ENCODE measurements around the gene OR13C5. TPM values are rescaled to one million over a fixed set of nuclear protein-coding genes. Genes with fewer than 3 reads are reported as not detected.
"Not testable (repeated sequence)": the region's sequence is repeated elsewhere in the genome, so short reads cannot be mapped to it uniquely, and the experiment has no call there.

Gene OR13C5, protein sequence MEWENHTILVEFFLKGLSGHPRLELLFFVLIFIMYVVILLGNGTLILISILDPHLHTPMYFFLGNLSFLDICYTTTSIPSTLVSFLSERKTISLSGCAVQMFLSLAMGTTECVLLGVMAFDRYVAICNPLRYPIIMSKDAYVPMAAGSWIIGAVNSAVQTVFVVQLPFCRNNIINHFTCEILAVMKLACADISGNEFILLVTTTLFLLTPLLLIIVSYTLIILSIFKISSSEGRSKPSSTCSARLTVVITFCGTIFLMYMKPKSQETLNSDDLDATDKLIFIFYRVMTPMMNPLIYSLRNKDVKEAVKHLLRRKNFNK
- not detected for total RNA-seq
- long read RNA-seq = 0 reads

DNA sequence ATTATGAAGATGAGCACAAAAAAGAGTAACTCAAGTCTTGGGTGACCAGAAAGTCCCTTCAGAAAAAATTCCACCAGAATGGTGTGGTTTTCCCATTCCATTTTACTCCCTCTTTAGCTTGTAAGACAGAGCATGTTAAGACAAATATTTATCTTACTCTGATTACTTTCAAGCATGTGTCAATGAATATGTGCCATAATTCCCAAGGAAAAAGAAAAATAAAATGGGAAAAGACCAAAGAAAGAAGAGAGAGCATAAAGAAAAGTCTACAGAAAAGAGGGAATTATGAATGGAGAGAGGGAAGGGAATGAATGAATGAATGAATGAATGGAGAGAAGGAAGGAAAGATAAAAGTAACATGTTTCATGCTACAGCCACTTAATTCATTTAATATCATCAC lies at the start of gene OR13C5:
TSS of gene OR13C5 (minus strand) at position 101 of the 400 bp plus-strand sequence. CDS start at position 101, 0 bp downstream.
- DNase-seq; ATAC-seq; intact Hi-C loops (cut with micrococcal nuclease): not testable (repeated sequence)

DNA sequence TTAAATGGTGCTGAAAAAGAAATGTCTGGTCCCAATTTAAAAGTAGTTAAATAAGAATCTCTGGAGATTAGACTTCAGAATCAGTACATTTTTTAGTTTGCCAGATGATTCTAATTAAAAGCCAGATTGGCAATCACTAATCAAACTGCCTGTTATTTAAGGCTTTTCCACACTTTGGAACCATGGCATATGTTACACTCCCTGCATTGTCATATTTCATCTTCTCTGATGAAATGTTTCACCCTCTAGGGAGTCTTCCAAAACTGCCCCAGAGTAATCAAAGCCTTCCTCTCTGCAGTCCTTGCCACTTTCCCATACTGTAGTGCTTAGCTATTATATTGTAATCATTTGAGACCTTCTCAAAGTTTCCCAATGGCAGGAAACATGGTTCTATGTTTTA lies 36.2 kb upstream of the OR13C5 start:
- intact Hi-C loops (cut with micrococcal nuclease) = no loop called here
- ATAC-seq (no peak), DNase-seq (no peak)

DNA sequence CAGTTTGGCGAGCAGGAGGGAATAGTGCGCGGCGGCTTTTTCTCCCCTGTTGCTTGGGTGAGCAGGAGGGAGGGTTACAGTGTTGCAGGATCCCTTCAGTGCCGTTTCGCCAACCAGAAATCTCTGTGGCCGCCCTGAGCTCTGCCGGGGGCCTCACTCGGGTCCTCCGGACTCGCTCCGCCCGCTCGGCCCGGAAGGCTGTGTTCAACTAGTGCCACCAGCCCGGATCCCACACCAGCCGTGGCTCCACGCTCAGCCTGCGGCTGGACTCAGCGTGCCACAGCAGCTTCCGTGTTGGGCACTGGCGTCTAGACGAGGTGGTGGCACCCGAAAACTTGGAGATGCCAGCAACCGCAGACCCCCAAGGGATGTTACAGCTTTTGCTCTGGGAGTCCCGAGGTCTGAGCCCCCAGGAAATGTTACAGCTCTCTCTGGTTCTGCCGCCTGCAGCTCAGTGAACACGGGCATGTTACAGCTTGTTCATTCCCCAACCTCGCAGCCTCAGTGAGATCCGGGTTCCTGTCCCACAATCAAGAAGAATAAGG lies 34.8 kb upstream of the OR13C5 start:
- ATAC-seq = no peak
- intact Hi-C loops (cut with micrococcal nuclease) = no loop called here

DNA sequence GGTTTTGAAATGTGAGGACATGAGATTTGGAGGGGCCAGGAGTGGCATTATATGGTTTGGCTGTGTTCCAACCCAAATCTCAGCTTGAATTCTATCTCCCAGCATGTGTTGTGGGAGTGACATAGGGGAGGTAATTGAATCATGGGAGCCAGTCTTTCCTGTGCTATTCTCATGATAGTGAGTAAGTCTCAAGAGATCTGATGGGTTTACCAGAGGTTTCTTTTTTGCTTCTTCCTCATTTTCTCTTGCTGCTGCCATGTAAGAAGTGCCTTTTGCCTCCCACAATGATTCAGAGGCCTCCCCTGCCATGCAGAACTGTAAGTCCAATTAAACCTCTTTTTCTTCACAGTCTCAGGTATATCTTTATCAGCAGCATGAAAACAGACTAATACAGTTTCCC lies 26.8 kb upstream of the OR13C5 start:
- DNase-seq; intact Hi-C loops (cut with micrococcal nuclease); ATAC-seq: not testable (repeated sequence)

More for the DNA sequence above, 34.8 kb upstream of the OR13C5 start:
- peak; percentile 18 for DNase-seq

DNA sequence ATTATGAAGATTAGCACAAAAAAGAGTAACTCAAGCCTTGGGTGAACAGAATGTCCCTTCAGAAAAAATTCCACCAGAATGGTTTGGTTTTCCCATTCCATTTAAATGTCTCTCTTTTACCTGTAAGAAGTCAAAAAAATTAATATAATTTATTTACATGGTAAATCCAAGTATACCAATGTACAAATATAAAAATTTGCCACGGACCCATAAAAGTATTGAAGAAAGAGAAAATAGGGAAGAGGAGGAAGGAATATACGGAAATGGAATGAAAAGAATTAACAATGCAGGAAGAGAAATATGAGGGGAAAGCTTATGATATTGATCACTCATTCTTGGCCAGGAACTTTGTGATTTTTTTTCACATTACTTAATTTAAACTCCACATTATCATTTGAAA lies 18.9 kb upstream of the OR13C5 start, which contains the start of gene OR13C9:
TSS of gene OR13C9 (minus strand) at position 101 of the 400 bp plus-strand sequence. CDS start at position 101, 0 bp downstream.
- DNase-seq = no peak
- ATAC-seq = no peak
- intact Hi-C loops (cut with micrococcal nuclease) = no loop called here

DNA sequence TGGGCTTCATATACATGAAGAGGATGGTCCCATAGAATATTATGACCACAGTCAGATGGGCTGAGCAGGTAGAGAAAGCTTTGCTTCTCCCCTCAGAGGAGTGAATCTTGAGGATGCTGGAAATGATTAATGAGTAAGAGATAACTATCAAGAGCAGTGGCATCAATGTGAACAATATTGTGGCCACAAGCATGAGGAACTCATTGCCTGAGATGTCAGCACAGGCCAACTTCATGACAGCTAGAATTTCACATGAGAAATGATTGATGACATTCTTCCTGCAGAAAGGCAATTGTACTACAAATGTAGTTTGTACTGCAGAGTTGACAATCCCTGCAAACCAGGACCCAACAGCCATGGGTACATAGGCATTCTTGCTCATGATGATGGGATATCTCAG lies 18.2 kb upstream of the OR13C5 start:
- ATAC-seq (no peak), DNase-seq (no peak)
- intact Hi-C loops (cut with micrococcal nuclease) = no loop called here

DNA sequence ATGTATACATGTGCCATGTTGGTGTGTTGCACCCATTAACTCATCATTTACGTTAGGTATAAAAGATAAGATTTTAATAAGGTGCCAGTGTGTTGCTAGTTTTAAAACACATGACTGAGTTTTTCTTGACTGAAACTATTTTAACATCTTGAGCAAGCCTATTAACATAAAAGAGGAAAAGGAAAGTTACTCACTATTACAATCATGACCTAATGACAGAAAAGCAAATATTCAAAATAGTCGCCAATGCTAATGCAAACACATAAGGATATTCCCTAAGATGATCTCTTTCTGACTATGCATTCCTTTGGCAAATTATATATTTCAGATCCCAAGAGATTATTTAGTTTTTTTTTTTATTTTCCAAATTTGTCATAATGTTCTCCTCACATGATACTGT lies 12.0 kb upstream of the OR13C5 start:
- intact Hi-C loops (cut with micrococcal nuclease) = no loop called here
- no peak for DNase-seq
- ATAC-seq = no peak

DNA sequence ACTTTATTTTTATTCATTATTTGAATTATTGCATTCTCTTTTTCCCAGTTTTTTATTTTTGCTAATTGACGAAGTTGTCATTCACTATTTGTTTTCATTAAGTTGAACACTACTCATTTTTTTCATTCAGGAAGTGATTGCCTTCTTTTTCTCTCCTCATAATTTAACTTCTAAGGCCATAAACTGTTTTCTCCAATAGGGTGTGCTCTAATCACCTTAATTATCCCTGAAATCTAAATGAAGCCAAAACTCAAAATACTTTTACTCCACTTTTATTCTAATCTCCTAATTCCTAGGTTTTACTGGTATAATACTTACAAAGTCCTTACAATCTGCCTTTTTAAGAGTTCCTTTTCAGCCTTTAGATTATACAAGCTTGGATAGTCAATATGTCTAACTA lies 9.1 kb upstream of the OR13C5 start:
- intact Hi-C loops (cut with micrococcal nuclease) = no loop called here
- no peak for ATAC-seq
- no peak for DNase-seq

DNA sequence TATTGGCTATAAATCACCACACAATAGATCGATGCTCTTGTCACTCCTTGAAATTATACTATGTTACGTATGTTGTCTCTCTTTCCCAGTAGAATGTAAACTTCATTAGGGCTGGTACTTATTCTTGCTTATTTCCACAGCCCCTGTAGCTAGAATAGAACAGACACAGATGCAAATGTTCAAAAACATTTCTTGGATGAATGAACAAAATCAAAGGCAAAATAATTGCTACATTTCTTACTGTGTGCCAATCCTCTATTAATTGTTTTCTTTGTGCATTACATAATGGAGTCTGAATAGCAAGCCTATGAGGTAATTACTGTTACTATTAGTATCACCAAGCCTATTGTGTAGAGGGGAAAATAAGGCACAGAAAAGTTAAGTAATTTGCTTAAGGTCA lies 6.9 kb upstream of the OR13C5 start:
- ATAC-seq (no peak), DNase-seq (no peak)
- intact Hi-C loops (cut with micrococcal nuclease) = no loop called here

DNA sequence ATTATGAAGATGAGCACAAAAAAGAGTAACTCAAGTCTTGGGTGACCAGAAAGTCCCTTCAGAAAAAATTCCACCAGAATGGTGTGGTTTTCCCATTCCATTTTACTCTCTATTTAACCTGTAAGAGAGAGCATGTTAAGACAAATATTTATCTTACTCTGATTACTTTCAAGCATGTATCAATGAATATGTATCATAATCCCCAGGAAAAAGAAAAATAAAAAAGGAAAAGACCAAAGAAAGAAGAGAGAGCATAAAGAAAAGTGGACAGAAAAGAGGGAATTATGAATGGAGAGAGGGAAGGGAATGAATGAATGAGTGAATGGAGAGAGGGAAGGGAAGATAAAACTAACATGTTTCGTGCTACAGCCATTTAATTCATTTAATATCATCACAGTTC lies 6.3 kb upstream of the OR13C5 start, which contains the start of gene OR13C2:
TSS of gene OR13C2 (minus strand) at position 101 of the 400 bp plus-strand sequence. CDS start at position 101, 0 bp downstream.
- DNase-seq; intact Hi-C loops (cut with micrococcal nuclease); ATAC-seq: not testable (repeated sequence)

DNA sequence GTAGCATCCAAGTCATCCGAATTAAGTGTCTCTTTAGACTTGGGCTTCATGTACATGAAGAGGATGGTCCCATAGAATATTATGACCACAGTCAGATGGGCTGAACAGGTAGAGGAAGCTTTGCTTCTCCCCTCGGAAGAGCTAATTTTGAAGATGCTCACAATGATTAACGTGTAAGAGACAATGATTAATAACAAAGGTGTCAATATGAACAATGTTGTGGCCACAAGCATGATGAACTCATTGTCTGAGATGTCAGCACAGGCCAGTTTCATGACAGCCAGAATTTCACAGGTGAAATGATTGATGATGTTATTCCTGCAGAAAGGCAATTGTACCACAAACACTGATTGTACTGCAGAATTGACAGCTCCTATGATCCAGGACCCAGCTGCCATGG lies 5.6 kb upstream of the OR13C5 start:
- no peak for ATAC-seq
- DNase-seq = no peak
- intact Hi-C loops (cut with micrococcal nuclease) = no loop called here

DNA sequence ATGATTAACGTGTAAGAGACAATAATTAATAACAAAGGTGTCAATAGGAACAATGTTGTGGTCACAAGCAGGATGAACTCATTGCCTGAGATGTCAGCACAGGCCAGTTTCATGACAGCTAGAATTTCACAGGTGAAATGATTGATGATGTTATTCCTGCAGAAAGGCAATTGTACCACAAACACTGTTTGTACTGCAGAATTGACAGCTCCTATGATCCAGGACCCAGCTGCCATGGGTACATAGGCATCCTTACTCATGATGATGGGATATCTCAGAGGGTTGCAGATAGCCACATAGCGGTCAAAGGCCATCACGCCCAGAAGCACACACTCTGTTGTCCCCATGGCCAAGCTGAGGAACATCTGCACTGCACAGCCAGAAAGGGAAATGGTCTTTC lies 464 bp downstream of the OR13C5 start:
- DNase-seq; intact Hi-C loops (cut with micrococcal nuclease); ATAC-seq: not testable (repeated sequence)

DNA sequence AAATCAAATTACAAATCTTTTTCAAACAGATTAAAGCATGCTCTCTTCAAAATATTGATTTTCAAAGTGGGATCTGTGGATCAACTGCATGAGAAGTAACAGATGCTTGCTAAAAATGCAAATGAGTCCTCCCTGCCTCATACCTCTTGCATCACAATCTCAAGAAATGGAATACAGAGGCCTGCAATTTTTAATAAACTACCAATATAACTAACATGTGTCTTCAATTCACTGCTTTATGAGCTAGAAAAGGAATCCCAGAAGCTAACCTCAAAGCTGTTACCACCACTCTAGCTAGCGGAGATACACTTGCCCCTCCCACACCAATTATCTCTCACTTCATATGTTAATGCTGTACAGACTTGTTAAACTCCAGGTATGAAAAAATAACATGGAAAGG lies 9.6 kb downstream of the OR13C5 start:
- DNase-seq (no peak), ATAC-seq (no peak)
- intact Hi-C loops (cut with micrococcal nuclease) = no loop called here

DNA sequence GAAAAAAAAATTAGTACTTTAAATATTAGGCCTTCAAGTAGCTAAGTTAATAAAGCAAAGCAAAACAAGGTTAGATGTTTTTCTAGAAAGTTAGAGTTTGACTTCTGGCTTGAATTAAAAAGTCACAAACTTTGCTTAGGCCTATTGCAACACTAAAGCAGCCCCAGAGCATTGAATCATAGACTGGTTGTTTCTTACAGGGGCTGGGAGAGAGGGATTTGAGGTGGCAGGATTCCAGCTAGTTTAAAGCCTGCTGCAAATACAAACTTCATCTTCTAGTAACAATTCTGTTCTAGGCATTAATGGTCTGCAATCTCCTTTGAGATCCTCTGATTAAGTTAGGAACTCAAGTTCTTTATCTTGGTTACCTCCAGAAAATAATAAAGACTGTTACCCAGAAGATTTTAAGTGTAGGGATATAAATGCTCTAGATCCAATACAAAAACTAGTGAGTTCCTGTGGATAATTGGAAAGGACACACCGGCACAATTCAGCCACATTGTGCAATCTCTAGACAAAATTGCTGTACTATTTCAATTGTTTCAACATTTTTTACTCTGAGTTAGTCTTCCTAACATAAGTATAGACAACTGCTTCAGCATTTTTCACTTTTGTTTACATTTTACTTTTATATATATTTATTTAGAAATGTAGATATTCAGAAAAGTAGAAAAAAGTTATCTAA lies 12.6 kb downstream of the OR13C5 start:
- ATAC-seq (peak; percentile 61), DNase-seq (no peak)
- intact Hi-C loops (cut with micrococcal nuclease) = no loop called here

DNA sequence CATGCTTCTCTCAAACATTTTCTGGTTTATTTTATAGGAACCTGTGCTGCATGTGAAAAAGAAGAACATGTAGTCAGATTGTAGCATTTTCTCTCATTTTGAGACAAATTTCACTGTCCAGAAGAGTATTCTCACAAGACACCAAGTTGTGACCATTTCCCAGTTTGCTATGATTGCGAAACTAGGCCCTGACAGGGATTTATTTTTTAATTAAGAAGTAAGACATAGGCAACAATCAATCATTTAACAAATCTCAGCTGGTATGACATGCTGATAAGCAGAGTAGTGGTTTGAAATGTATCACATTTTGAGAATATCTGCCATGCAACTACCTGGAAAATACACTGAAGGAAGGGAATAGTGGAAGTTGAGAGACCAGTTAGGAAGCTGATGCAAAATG lies 18.7 kb downstream of the OR13C5 start:
- ATAC-seq = no peak
- intact Hi-C loops (cut with micrococcal nuclease) = no loop called here
- no peak for DNase-seq

DNA sequence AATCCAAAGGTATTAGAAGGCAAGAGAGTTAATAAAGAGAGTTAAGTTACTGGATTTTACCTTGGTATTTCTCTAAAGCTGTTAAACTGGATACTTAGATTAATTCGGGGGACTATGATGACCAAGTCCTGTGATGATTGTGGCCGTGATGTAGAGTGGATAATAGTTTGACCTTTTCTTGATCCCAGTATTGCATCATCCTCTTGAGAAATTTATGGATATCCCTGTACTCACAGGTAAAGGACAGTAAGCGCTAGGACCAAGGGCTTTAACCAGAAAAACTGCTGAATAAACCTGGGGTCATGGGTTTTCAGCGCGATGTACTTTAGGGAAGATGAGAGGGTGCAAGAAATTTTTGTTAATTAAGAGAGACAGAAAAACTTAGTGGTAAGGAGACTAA lies 21.9 kb downstream of the OR13C5 start:
- intact Hi-C loops (cut with micrococcal nuclease) = no loop called here
- no peak for DNase-seq
- ATAC-seq = no peak

DNA sequence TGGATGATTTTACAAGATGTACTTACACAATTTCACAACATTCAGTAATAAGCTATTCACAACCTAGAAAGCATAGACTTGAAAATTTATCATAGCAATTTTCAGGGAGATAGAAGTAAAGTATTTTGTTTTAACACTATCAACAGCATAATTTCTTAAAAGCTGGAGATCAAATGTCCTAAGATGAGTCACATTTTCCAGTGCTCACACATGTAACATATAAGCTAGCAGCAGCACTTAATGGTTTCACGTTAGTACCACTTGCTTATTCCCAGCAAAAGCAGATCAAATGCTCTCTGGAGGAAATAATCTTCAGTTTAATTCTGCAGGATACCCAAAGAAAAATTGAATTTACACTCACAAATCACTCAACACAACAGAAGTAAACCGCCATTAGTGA lies 23.8 kb downstream of the OR13C5 start:
- intact Hi-C loops (cut with micrococcal nuclease) = no loop called here

DNA sequence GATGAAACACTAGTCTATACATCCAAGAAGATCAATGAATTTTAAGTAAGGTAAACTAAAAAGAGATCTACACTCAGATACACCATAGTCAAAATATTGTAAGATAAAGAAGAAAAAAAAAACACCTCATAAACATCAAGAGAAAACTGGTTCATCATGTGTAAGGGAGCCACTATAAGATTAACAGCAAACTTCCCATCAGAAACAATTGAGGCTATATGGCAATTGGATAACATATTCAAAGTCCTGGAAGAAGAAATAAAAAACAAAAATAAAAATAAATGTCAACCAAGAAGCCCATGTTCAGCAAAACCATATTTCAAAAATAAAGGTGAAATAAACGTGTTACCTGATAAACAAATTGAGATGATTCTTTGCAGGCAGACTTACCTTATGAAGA lies 26.6 kb downstream of the OR13C5 start:
- DNase-seq (no peak), ATAC-seq (no peak)
- intact Hi-C loops (cut with micrococcal nuclease) = no loop called here

More for the DNA sequence above, 23.8 kb downstream of the OR13C5 start:
- ATAC-seq = no peak
- DNase-seq = no peak

DNA sequence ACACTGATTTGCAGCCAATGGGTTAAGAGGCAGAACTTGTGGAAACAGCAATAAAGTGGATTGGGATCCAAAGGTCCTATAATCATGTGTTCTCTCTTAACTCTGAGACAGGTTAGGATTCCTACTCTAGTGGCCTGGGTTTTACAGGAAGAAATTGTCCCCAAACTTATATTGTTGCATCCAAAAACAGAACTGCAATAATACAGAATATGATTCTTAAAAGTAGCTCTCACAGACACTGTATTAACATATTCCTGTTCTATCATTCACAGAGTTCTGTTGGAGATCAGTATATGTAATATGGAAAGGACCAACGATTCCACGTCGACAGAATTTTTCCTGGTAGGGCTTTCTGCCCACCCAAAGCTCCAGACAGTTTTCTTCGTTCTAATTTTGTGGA lies 30.3 kb downstream of the OR13C5 start, which contains the start of gene OR13C8:
TSS of gene OR13C8 (plus strand) at position 301 of the 400 bp plus-strand sequence. CDS start at position 301, 0 bp downstream.
- DNase-seq = no peak
- intact Hi-C loops (cut with micrococcal nuclease) = no loop called here
- no peak for ATAC-seq

DNA sequence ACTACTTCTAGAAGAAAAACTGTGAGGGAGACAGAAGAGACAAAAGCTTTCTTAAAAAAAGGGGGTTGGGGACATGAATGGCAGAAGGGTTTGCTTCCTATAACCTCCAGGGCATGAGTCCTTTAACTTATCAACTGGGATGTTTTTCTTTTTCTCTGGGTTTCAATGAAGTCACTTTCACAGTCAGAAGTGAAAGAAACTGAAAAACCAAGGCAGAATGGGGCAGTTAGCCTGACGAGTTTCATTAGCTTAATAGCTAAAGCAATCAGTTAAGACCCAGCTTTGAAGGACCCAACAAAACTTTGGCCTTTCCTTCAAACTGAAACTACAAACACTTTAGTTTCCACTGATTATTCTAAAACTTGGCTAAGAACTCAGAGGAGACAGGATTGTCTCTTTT lies 34.9 kb downstream of the OR13C5 start:
- intact Hi-C loops (cut with micrococcal nuclease) = no loop called here
- ATAC-seq (no peak), DNase-seq (no peak)
